Measurements from ENCODE around the gene TAGAP.
"Not testable (repeated sequence)": the region's sequence is repeated elsewhere in the genome, so short reads cannot be mapped to it uniquely, and the experiment has no call there.

TAGAP gene

GRCh38 chr6:159043947-159044346 is 844 bp downstream of the TAGAP start:
- DNase-seq (ENCODE audit: low read depth), result no peak

GRCh38 chr6:159043251-159043650 is 1.5 kb downstream of the TAGAP start:
- DNase-seq (ENCODE audit: low read depth), result no peak

GRCh38 chr6:159042826-159043181 is 2.0 kb downstream of the TAGAP start:
- no peak for DNase-seq (ENCODE audit: low read depth)

GRCh38 chr6:159042003-159042825 is 2.6 kb downstream of the TAGAP start:
- no peak for DNase-seq (ENCODE audit: low read depth)

- no peak for DNase-seq (ENCODE audit: low read depth)
These were observed 3.6 kb downstream of the TAGAP start for GRCh38 chr6:159041181-159041580.

GRCh38 chr6:159039885-159040258 is 4.9 kb downstream of the TAGAP start:
- DNase-seq (ENCODE audit: low read depth), result no peak

GRCh38 chr6:159038914-159039884 is 5.6 kb downstream of the TAGAP start:
- DNase-seq (ENCODE audit: low read depth), result no peak

- DNase-seq (ENCODE audit: low read depth), result not testable (repeated sequence)
These were observed 6.5 kb downstream of the TAGAP start for GRCh38 chr6:159038318-159038717.

GRCh38 chr6:159037756-159038290 is 7.0 kb downstream of the TAGAP start:
- DNase-seq (ENCODE audit: low read depth), result no peak

- DNase-seq (ENCODE audit: low read depth), result no peak
These were observed 8.1 kb downstream of the TAGAP start for GRCh38 chr6:159036673-159037072.

- DNase-seq (ENCODE audit: low read depth), result no peak
These were observed 8.9 kb downstream of the TAGAP start for GRCh38 chr6:159035891-159036290.

- no peak for DNase-seq (ENCODE audit: low read depth)
These were observed 11.4 kb downstream of the TAGAP start for GRCh38 chr6:159033160-159034049.

GRCh38 chr6:159031846-159032245 is 12.9 kb downstream of the TAGAP start:
- DNase-seq (ENCODE audit: low read depth), result no peak

- no peak for DNase-seq (ENCODE audit: low read depth)
These were observed 14.6 kb downstream of the TAGAP start for GRCh38 chr6:159030168-159030567.

GRCh38 chr6:159025224-159025623 is 19.6 kb downstream of the TAGAP start:
- not testable (repeated sequence) for DNase-seq (ENCODE audit: low read depth)

- DNase-seq (ENCODE audit: low read depth), result no peak
These were observed 20.9 kb downstream of the TAGAP start for GRCh38 chr6:159023893-159024292.

- DNase-seq (ENCODE audit: low read depth), result no peak
These were observed 24.8 kb downstream of the TAGAP start for GRCh38 chr6:159020011-159020410.

GRCh38 chr6:159017757-159018559 is 26.8 kb downstream of the TAGAP start:
- DNase-seq (ENCODE audit: low read depth), result no peak

GRCh38 chr6:159014406-159014805 is 30.4 kb downstream of the TAGAP start:
- DNase-seq (ENCODE audit: low read depth), result no peak

- DNase-seq (ENCODE audit: low read depth), result no peak
These were observed 31.6 kb downstream of the TAGAP start for GRCh38 chr6:159013229-159013628.

GRCh38 chr6:159012201-159012600 is 32.6 kb downstream of the TAGAP start:
- DNase-seq (ENCODE audit: low read depth), result no peak
